HG03469 (cell line): ENCODE results near the gene ZNF524.
"Not testable (repeated sequence)": the region's sequence is repeated elsewhere in the genome, so short reads cannot be mapped to it uniquely, and the experiment has no call there.

Experiments
- ATAC-seq: cut with Tn5 transposase; IDR thresholded peaks from one replicate; pipeline ENCODE4 v1.9.1; 2021; ENCODE audit warnings: mild to moderate bottlenecking, moderate library complexity, moderate number of reproducible peaks; ENCODE audit not compliant: unreplicated experiment

The ZNF524 gene

GRCh38 chr19:55581145-55581822 lies 18.8 kb upstream of the ZNF524 start:
- no peak for ATAC-seq

GRCh38 chr19:55581823-55582223 lies 18.3 kb upstream of the ZNF524 start:
- ATAC-seq: no peak

GRCh38 chr19:55582284-55582683 lies 17.8 kb upstream of the ZNF524 start:
- not testable (repeated sequence) for ATAC-seq

GRCh38 chr19:55583897-55584296 lies 16.2 kb upstream of the ZNF524 start:
- not testable (repeated sequence) for ATAC-seq

- no peak for ATAC-seq
Measured at GRCh38 chr19:55584871-55585270, 15.2 kb upstream of the ZNF524 start.

- no peak for ATAC-seq
Measured at GRCh38 chr19:55585658-55586339, 14.3 kb upstream of the ZNF524 start.

GRCh38 chr19:55586976-55587668 lies 13.0 kb upstream of the ZNF524 start:
- peak; percentile 92 for ATAC-seq

GRCh38 chr19:55588738-55589137 lies 11.3 kb upstream of the ZNF524 start:
- ATAC-seq: no peak

GRCh38 chr19:55590109-55590508 lies 10.0 kb upstream of the ZNF524 start:
- no peak for ATAC-seq

- ATAC-seq: no peak
Measured at GRCh38 chr19:55590617-55591016, 9.5 kb upstream of the ZNF524 start.

- ATAC-seq: no peak
Measured at GRCh38 chr19:55591555-55591954, 8.5 kb upstream of the ZNF524 start.

- no peak for ATAC-seq
Measured at GRCh38 chr19:55592391-55593090, 7.5 kb upstream of the ZNF524 start.

GRCh38 chr19:55593096-55593772 lies 6.9 kb upstream of the ZNF524 start:
- no peak for ATAC-seq

- no peak for ATAC-seq
Measured at GRCh38 chr19:55594996-55595545, 5.0 kb upstream of the ZNF524 start.

- no peak for ATAC-seq
Measured at GRCh38 chr19:55596304-55596703, 3.8 kb upstream of the ZNF524 start.

- ATAC-seq: no peak
Measured at GRCh38 chr19:55597501-55597921, 2.6 kb upstream of the ZNF524 start.

GRCh38 chr19:55598034-55598433 lies 2.1 kb upstream of the ZNF524 start:
- no peak for ATAC-seq

- no peak for ATAC-seq
Measured at GRCh38 chr19:55598719-55599467, 1.2 kb upstream of the ZNF524 start.

GRCh38 chr19:55599468-55599841 lies 633 bp upstream of the ZNF524 start, which contains the start of gene FIZ1:
FIZ1 (minus strand) TSS chr19:55599517; CDS start chr19:55597865, 1,652 bp downstream.
- no peak for ATAC-seq

- no peak for ATAC-seq
Measured at GRCh38 chr19:55600662-55601028, 557 bp downstream of the ZNF524 start.
